ENCODE results near the gene GPR152.
"Not testable (repeated sequence)": the region's sequence is repeated elsewhere in the genome, so short reads cannot be mapped to it uniquely, and the experiment has no call there.

The GPR152 gene

GRCh38 chr11:67489203-67489884 is 36.8 kb upstream of the GPR152 start:
- DNase-seq, result no peak

GRCh38 chr11:67486481-67487195 is 34.1 kb upstream of the GPR152 start:
- DNase-seq, result no peak

GRCh38 chr11:67485873-67486361 is 33.4 kb upstream of the GPR152 start:
- DNase-seq, result not testable (repeated sequence)

GRCh38 chr11:67484847-67485311 is 32.4 kb upstream of the GPR152 start:
- DNase-seq, result no peak

GRCh38 chr11:67483831-67484665 is 31.5 kb upstream of the GPR152 start:
- no peak for DNase-seq

- peak; percentile 98 for DNase-seq
These were observed 30.6 kb upstream of the GPR152 start, which contains the start of gene AIP for GRCh38 chr11:67482827-67483798. AIP (plus strand) TSS chr11:67483026; CDS start chr11:67483159, 133 bp downstream.

- DNase-seq, result no peak
These were observed 29.8 kb upstream of the GPR152 start for GRCh38 chr11:67482275-67482826.

- not testable (repeated sequence) for DNase-seq
These were observed 25.0 kb upstream of the GPR152 start for GRCh38 chr11:67477344-67478050.

GRCh38 chr11:67476692-67477091 is 24.2 kb upstream of the GPR152 start:
- DNase-seq, result not testable (repeated sequence)

- no peak for DNase-seq
These were observed 20.4 kb upstream of the GPR152 start for GRCh38 chr11:67472882-67473281.

- no peak for DNase-seq
These were observed 17.9 kb upstream of the GPR152 start for GRCh38 chr11:67470337-67471002.

- no peak for DNase-seq
These were observed 16.9 kb upstream of the GPR152 start for GRCh38 chr11:67469508-67469811.

GRCh38 chr11:67468759-67469507 is 16.4 kb upstream of the GPR152 start, which contains the start of gene TMEM134:
TMEM134 (minus strand) TSS chr11:67469251; CDS start chr11:67469192, 59 bp downstream.
- DNase-seq, result peak; percentile 92

- DNase-seq, result no peak
These were observed 15.9 kb upstream of the GPR152 start for GRCh38 chr11:67468456-67468758.

- DNase-seq, result no peak
These were observed 15.5 kb upstream of the GPR152 start for GRCh38 chr11:67468056-67468455.

GRCh38 chr11:67466962-67467771 is 14.6 kb upstream of the GPR152 start:
- DNase-seq, result no peak

GRCh38 chr11:67466367-67466766 is 13.8 kb upstream of the GPR152 start:
- no peak for DNase-seq

GRCh38 chr11:67465530-67465929 is 13.0 kb upstream of the GPR152 start:
- peak; percentile 17 for DNase-seq

GRCh38 chr11:67465189-67465510 is 12.6 kb upstream of the GPR152 start:
- DNase-seq, result no peak
